ENCODE measurements around the gene MPHOSPH9.
A peak's percentile ranks its signal among the peaks of the same experiment; 100 is the strongest.

The MPHOSPH9 gene

GRCh38 chr12:123164222-123164621, 68.7 kb downstream of the MPHOSPH9 start:
- no peak overlapping the region for H3K27ac ChIP-seq (ENCODE audit: low read length)
- H3K27me3 ChIP-seq (ENCODE audit: control insufficient read depth, insufficient read depth, low read length): no peaks in the 10 kb centered on the region
- DNase-seq (ENCODE audit: low read depth, low spot score): no peak
- no peak overlapping the region for H3K4me3 ChIP-seq (ENCODE audit: low read length)
- H3K4me1 ChIP-seq (ENCODE audit: control insufficient read depth, insufficient read depth, low read length): no peaks in the 10 kb centered on the region
- H3K36me3 ChIP-seq (ENCODE audit: control insufficient read depth, insufficient read depth, low read length): no peaks in the 10 kb centered on the region
- H3K9me3 ChIP-seq (ENCODE audit: control insufficient read depth, insufficient read depth, low read length): no peaks in the 10 kb centered on the region
- no CpG with 5 or more reads among the region's 3 CpGs for WGBS (ENCODE audit: insufficient coverage, insufficient read length)

- no peak overlapping the region for H3K27ac ChIP-seq (ENCODE audit: low read length)
- no peaks in the 10 kb centered on the region for H3K4me1 ChIP-seq (ENCODE audit: control insufficient read depth, insufficient read depth, low read length)
- no peaks in the 10 kb centered on the region for H3K27me3 ChIP-seq (ENCODE audit: control insufficient read depth, insufficient read depth, low read length)
- no CpG with 5 or more reads among the region's 3 CpGs for WGBS (ENCODE audit: insufficient coverage, insufficient read length)
- no peaks in the 10 kb centered on the region for H3K9me3 ChIP-seq (ENCODE audit: control insufficient read depth, insufficient read depth, low read length)
- no peak overlapping the region for H3K4me3 ChIP-seq (ENCODE audit: low read length)
- DNase-seq (ENCODE audit: low read depth, low spot score): no peak
- no peaks in the 10 kb centered on the region for H3K36me3 ChIP-seq (ENCODE audit: control insufficient read depth, insufficient read depth, low read length)
Observed at GRCh38 chr12:123163227-123163626, 69.7 kb downstream of the MPHOSPH9 start.

GRCh38 chr12:123160801-123161487, 72.0 kb downstream of the MPHOSPH9 start:
- H3K27ac ChIP-seq (ENCODE audit: low read length): no peak overlapping the region
- H3K4me3 ChIP-seq (ENCODE audit: low read length): no peak overlapping the region
- no peak for DNase-seq (ENCODE audit: low read depth, low spot score)
- H3K27me3 ChIP-seq (ENCODE audit: control insufficient read depth, insufficient read depth, low read length): no peaks in the 10 kb centered on the region
- H3K36me3 ChIP-seq (ENCODE audit: control insufficient read depth, insufficient read depth, low read length): no peaks in the 10 kb centered on the region
- no peaks in the 10 kb centered on the region for H3K4me1 ChIP-seq (ENCODE audit: control insufficient read depth, insufficient read depth, low read length)
- no peaks in the 10 kb centered on the region for H3K9me3 ChIP-seq (ENCODE audit: control insufficient read depth, insufficient read depth, low read length)
- WGBS (ENCODE audit: insufficient coverage, insufficient read length): no CpG with 5 or more reads among the region's 11 CpGs

GRCh38 chr12:123153906-123154305, 79.0 kb downstream of the MPHOSPH9 start:
- H3K9me3 ChIP-seq (ENCODE audit: control insufficient read depth, insufficient read depth, low read length): no peaks in the 10 kb centered on the region
- no CpG with 5 or more reads among the region's 2 CpGs for WGBS (ENCODE audit: insufficient coverage, insufficient read length)
- H3K27ac ChIP-seq (ENCODE audit: low read length): no peak overlapping the region
- H3K36me3 ChIP-seq (ENCODE audit: control insufficient read depth, insufficient read depth, low read length): no peaks in the 10 kb centered on the region
- peaks cover 19% of the 10 kb centered on the region for H3K27me3 ChIP-seq (ENCODE audit: control insufficient read depth, insufficient read depth, low read length)
- H3K4me3 ChIP-seq (ENCODE audit: low read length): no peak overlapping the region
- DNase-seq (ENCODE audit: low read depth, low spot score): no peak
- peaks cover 2% of the 10 kb centered on the region; the same call in 1 of the 2 replicates for H3K4me1 ChIP-seq (ENCODE audit: control insufficient read depth, insufficient read depth, low read length)

- H3K4me3 ChIP-seq (ENCODE audit: low read length): no peak overlapping the region
- no peaks in the 10 kb centered on the region for H3K9me3 ChIP-seq (ENCODE audit: control insufficient read depth, insufficient read depth, low read length)
- H3K4me1 ChIP-seq (ENCODE audit: control insufficient read depth, insufficient read depth, low read length): peaks cover 2% of the 10 kb centered on the region; the same call in 1 of the 2 replicates
- H3K27me3 ChIP-seq (ENCODE audit: control insufficient read depth, insufficient read depth, low read length): peaks cover 19% of the 10 kb centered on the region
- H3K27ac ChIP-seq (ENCODE audit: low read length): no peak overlapping the region
- no peak for DNase-seq (ENCODE audit: low read depth, low spot score)
- no CpG with 5 or more reads among the region's 3 CpGs for WGBS (ENCODE audit: insufficient coverage, insufficient read length)
- no peaks in the 10 kb centered on the region for H3K36me3 ChIP-seq (ENCODE audit: control insufficient read depth, insufficient read depth, low read length)
Observed at GRCh38 chr12:123152833-123153232, 80.1 kb downstream of the MPHOSPH9 start.

GRCh38 chr12:123151457-123152454, 81.2 kb downstream of the MPHOSPH9 start:
- Histone ChIP-seq H3K4me1 (ENCODE audit: control insufficient read depth, insufficient read depth, low read length) (peaks cover 2% of the 10 kb centered on the region; the same call in 1 of the 2 replicates), H3K9me3 (ENCODE audit: control insufficient read depth, insufficient read depth, low read length) (no peaks in the 10 kb centered on the region), H3K27me3 (ENCODE audit: control insufficient read depth, insufficient read depth, low read length) (peaks cover 19% of the 10 kb centered on the region), H3K4me3 (ENCODE audit: low read length) (peak overlapping the region; percentile 52; the same call in 1 of the 2 replicates), H3K36me3 (ENCODE audit: control insufficient read depth, insufficient read depth, low read length) (no peaks in the 10 kb centered on the region), H3K27ac (ENCODE audit: low read length) (no peak overlapping the region)
- WGBS (ENCODE audit: insufficient coverage, insufficient read length): no CpG with 5 or more reads among the region's 46 CpGs
- no peak for DNase-seq (ENCODE audit: low read depth, low spot score)

GRCh38 chr12:123150744-123151456, 82.0 kb downstream of the MPHOSPH9 start, which contains the start of gene PITPNM2:
PITPNM2 (minus strand) TSS chr12:123151090; CDS start chr12:123034590, 116,500 bp downstream.
- H3K27ac ChIP-seq (ENCODE audit: low read length): no peak within 1 kb of the TSS
- H3K4me3 ChIP-seq (ENCODE audit: low read length): peak within 1 kb of the TSS; percentile 66; the same call in 1 of the 2 replicates
- no peaks in the 10 kb centered on the region for H3K36me3 ChIP-seq (ENCODE audit: control insufficient read depth, insufficient read depth, low read length)
- peaks cover 2% of the 10 kb centered on the region; the same call in 1 of the 2 replicates for H3K4me1 ChIP-seq (ENCODE audit: control insufficient read depth, insufficient read depth, low read length)
- WGBS (ENCODE audit: insufficient coverage, insufficient read length): no CpG with 5 or more reads among the region's 119 CpGs
- peaks cover 19% of the 10 kb centered on the region for H3K27me3 ChIP-seq (ENCODE audit: control insufficient read depth, insufficient read depth, low read length)
- no peaks in the 10 kb centered on the region for H3K9me3 ChIP-seq (ENCODE audit: control insufficient read depth, insufficient read depth, low read length)
- no peak for DNase-seq (ENCODE audit: low read depth, low spot score)

GRCh38 chr12:123150275-123150743, 82.6 kb downstream of the MPHOSPH9 start:
- H3K4me1 ChIP-seq (ENCODE audit: control insufficient read depth, insufficient read depth, low read length): peaks cover 2% of the 10 kb centered on the region; the same call in 1 of the 2 replicates
- H3K4me3 ChIP-seq (ENCODE audit: low read length): peak overlapping the region; percentile 66; the same call in 1 of the 2 replicates
- peaks cover 19% of the 10 kb centered on the region for H3K27me3 ChIP-seq (ENCODE audit: control insufficient read depth, insufficient read depth, low read length)
- H3K36me3 ChIP-seq (ENCODE audit: control insufficient read depth, insufficient read depth, low read length): no peaks in the 10 kb centered on the region
- no peak for DNase-seq (ENCODE audit: low read depth, low spot score)
- no CpG with 5 or more reads among the region's 54 CpGs for WGBS (ENCODE audit: insufficient coverage, insufficient read length)
- no peaks in the 10 kb centered on the region for H3K9me3 ChIP-seq (ENCODE audit: control insufficient read depth, insufficient read depth, low read length)
- H3K27ac ChIP-seq (ENCODE audit: low read length): no peak overlapping the region

GRCh38 chr12:123149501-123150274, 83.3 kb downstream of the MPHOSPH9 start:
- Histone ChIP-seq H3K4me1 (ENCODE audit: control insufficient read depth, insufficient read depth, low read length) (peaks cover 2% of the 10 kb centered on the region; the same call in 1 of the 2 replicates), H3K9me3 (ENCODE audit: control insufficient read depth, insufficient read depth, low read length) (no peaks in the 10 kb centered on the region), H3K36me3 (ENCODE audit: control insufficient read depth, insufficient read depth, low read length) (no peaks in the 10 kb centered on the region), H3K4me3 (ENCODE audit: low read length) (peak overlapping the region; percentile 66; the same call in 1 of the 2 replicates), H3K27me3 (ENCODE audit: control insufficient read depth, insufficient read depth, low read length) (peaks cover 19% of the 10 kb centered on the region), H3K27ac (ENCODE audit: low read length) (no peak overlapping the region)
- no peak for DNase-seq (ENCODE audit: low read depth, low spot score)
- no CpG with 5 or more reads among the region's 22 CpGs for WGBS (ENCODE audit: insufficient coverage, insufficient read length)

All from iPS DF 6.9 (cell line).